BJ (cell line): Measurements from ENCODE around the gene IDH1. TPM values are rescaled to one million over a fixed set of nuclear protein-coding genes. Genes with fewer than 3 reads are reported as not detected.

Experiments
- CTCF ChIA-PET: fragments of 350-600 bp; formaldehyde crosslinking; extraction: SDS; loops from one replicate; lab custom pipeline; 2021; ENCODE audit warnings: antibody characterized with exemption, inconsistent platforms; lab: Yijun Ruan, JAX
- POLR2A ChIA-PET: fragments of 300-600 bp; sonication (Branson Sonifier 250); formaldehyde crosslinking; extraction: SDS; loops from one replicate; lab custom pipeline; 2021; ENCODE audit warnings: antibody characterized with exemption; lab: Charles Lee
- DNase-seq: peaks from one replicate; pipeline ENCODE4 v3.0.0-alpha.2; 2011; ENCODE audit warnings: low read depth
- H3K27me3 ChIP-seq: 2 replicates; pipeline ENCODE4 v1.6.0; 2011; ENCODE audit warnings: low read length; ENCODE audit not compliant: control insufficient read depth, insufficient read depth
- H3K36me3 ChIP-seq: 2 replicates; pipeline ENCODE4 v1.5.1; 2011; ENCODE audit warnings: low read length; ENCODE audit not compliant: control insufficient read depth, insufficient read depth
- H3K4me3 ChIP-seq: 2 replicates; pipeline ENCODE4 v1.5.1; 2011; ENCODE audit warnings: low read depth, mild to moderate bottlenecking, control low read depth, low read length
- polyA plus RNA-seq: library from polyadenylated mRNA; depleted of rRNA; stranded (reverse); fragments of >200 nt; gene quantifications from 2 replicates; pipeline ENCODE4 v1.2.3, GENCODE V29; 2011
- TF ChIP-seq, protein P1 (sequence below): IDR thresholded peaks from 2 replicates; pipeline ENCODE4 v1.5.1; 2011; ENCODE audit warnings: low read depth, mild to moderate bottlenecking, control low read depth, inconsistent platforms, low read length, moderate library complexity; ENCODE audit not compliant: insufficient read depth

Gene IDH1
- polyA plus RNA-seq, 1 experiment: 41.9 TPM

DNA sequence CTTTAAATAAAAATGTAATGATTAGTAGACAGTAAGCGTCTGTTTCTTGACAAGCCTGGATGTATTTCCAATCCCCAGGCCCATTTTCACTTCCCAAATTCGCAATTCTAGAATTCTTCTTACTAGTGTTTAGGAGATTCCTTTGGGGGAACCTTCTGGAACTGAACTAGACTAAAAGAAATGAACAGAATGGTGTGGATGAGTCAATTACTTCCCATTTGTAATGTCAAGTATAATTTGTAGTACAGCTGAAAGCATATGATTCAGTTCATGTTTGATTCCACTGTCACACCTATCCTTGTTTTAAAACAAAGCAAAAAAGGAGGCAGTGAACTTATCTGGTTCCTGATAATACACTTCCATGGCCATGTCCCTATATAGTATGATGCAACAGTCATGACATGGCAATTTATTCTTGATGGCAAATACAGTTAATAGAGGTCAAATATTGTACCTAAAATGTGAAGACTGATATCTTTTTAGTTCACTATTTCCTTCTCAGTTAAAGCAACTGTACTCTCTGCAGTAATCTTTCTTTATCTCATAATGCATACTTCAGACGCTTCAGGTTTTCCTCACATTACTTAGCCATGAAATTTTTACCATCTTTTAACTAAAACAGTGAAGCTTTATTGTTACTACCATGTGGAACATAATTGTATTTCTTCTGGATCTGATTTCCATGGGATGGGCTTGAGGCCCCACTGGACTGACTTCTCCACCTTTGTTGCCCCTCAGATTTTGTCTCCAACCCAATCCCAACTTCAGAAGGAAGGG is 2.0 kb downstream of the IDH1 start:
- Histone ChIP-seq H3K27me3 (no peaks in the 10 kb centered on the region), H3K4me3 (no peak overlapping the region), H3K36me3 (no peaks in the 10 kb centered on the region; the same call in 1 of the 2 replicates)
- TF ChIP-seq, protein P1, sequence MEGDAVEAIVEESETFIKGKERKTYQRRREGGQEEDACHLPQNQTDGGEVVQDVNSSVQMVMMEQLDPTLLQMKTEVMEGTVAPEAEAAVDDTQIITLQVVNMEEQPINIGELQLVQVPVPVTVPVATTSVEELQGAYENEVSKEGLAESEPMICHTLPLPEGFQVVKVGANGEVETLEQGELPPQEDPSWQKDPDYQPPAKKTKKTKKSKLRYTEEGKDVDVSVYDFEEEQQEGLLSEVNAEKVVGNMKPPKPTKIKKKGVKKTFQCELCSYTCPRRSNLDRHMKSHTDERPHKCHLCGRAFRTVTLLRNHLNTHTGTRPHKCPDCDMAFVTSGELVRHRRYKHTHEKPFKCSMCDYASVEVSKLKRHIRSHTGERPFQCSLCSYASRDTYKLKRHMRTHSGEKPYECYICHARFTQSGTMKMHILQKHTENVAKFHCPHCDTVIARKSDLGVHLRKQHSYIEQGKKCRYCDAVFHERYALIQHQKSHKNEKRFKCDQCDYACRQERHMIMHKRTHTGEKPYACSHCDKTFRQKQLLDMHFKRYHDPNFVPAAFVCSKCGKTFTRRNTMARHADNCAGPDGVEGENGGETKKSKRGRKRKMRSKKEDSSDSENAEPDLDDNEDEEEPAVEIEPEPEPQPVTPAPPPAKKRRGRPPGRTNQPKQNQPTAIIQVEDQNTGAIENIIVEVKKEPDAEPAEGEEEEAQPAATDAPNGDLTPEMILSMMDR: no peak
- ChIA-PET POLR2A (interaction anchor here (0.6 kb wide), 1 partner anchor 28 kb away, joined by 4 read pairs; no protein-coding TSS in a partner anchor), CTCF (interaction anchor here (0.8 to 3.2 kb wide), 4 partner anchors 13 to 77 kb away, joined by 4 to 21 read pairs (median 10); partner anchors contain the start of gene PIKFYVE)
- no peak for DNase-seq

DNA sequence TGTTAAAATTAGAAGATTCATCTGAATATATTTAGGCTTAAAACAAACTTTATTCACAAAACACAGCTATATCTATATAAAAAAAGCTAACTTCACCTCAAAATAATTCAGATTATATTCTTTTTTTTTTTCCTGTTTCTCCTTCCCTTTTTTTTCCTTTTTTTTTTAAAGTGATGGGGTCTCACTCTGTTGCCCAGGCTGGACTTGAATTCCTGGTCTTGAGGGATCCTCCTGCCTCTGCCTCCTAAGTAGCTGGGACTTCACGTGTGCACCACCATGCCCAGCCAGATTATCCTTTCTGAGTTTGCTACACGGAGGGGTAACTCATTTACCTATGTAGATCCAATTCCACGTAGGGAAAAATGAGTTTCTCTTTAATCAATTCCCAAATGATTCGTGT is 3.8 kb downstream of the IDH1 start:
- TF ChIP-seq, protein P1: no peak
- H3K4me3 ChIP-seq: no peak overlapping the region
- CTCF ChIA-PET: no interaction called here
- POLR2A ChIA-PET: no interaction called here
- peaks cover 1% of the 10 kb centered on the region for H3K36me3 ChIP-seq
- no peak for DNase-seq
- no peaks in the 10 kb centered on the region for H3K27me3 ChIP-seq

DNA sequence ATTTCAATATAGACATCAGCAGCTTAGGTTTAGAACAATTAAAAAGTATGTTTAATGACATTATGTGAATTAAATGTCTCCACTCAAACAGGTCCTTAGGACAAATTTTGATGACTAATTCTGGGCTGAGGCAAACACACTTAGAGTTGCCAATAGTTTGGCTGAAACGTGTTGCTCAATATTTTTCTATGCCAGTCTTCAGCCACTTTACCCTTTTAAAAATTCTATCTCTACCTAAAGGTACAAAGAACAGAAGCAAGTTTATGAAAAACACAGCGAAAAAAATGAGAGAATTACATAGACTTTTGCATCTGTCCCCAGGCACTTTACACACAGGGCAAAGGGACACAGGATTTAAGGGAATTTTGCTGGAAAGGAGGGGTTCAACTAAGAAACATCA is 4.5 kb downstream of the IDH1 start:
- DNase-seq: no peak
- TF ChIP-seq, protein P1: no peak
- POLR2A ChIA-PET: no interaction called here
- CTCF ChIA-PET: interaction anchor here (1.0 to 1.4 kb wide), 2 partner anchors 10 to 16 kb away, joined by 3 read pairs; partner anchors contain the start of gene PIKFYVE
- Histone ChIP-seq H3K4me3 (no peak overlapping the region), H3K36me3 (peaks cover 1% of the 10 kb centered on the region), H3K27me3 (no peaks in the 10 kb centered on the region)

DNA sequence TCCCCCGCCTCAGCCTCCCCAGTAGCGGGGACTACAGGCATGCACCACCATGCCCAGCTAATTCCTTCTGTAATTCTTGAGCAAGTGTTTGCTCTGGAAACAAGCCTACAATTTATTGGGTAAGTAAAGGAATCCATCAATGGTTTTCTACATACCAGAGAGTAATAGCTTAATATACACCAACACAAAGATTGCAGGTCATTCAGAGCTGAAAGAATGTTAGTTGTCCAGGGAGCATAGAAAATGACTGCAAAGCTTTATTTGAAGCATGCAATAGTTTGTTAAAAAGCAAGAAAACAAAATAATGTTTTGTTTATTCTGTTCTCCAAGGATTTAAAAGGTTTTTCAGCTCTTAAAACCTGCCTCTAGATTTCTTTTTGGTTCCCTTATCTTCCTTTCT is 5.6 kb downstream of the IDH1 start:
- CTCF ChIA-PET: interaction anchor here (1.0 to 1.4 kb wide), 2 partner anchors 9 to 17 kb away, joined by 3 read pairs; partner anchors contain the start of gene PIKFYVE
- H3K36me3 ChIP-seq: peaks cover 1% of the 10 kb centered on the region
- DNase-seq: no peak
- H3K4me3 ChIP-seq: no peak overlapping the region
- H3K27me3 ChIP-seq: no peaks in the 10 kb centered on the region
- TF ChIP-seq, protein P1: no peak
- POLR2A ChIA-PET: no interaction called here

DNA sequence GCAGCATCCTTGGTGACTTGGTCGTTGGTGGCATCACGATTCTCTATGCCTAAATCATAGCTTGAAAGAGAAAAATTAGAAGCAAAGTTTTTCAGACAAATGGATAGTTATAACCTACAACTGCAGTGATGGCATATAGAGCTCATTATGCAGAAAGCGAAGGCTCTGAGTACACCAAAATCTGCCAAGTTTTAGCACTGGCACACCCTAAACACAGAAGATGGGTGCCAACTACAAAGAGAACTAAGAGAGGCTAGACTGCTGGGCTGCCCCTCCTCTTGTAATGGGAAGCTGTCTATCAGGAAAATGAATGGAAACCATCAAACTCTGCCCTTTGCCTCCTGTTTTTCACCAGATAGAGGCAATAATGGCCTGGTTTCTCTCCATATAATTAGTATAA is 6.3 kb downstream of the IDH1 start:
- no peak for DNase-seq
- CTCF ChIA-PET: interaction anchor here (0.7 to 1.2 kb wide), 2 partner anchors 17 to 51 kb away, joined by 3 read pairs; partner anchors contain the start of gene PIKFYVE
- TF ChIP-seq, protein P1: no peak
- Histone ChIP-seq H3K36me3 (peaks cover 1% of the 10 kb centered on the region), H3K27me3 (no peaks in the 10 kb centered on the region), H3K4me3 (no peak overlapping the region)
- POLR2A ChIA-PET: no interaction called here
